OCI-LY1 (cell line): ENCODE data around the gene MYZAP.

ENCODE experiments used
- H2AFZ ChIP-seq: fragments of 200-600 bp; sonication (generic), shearing (Covaris generic); 2 replicates; pipeline ENCODE4 v1.6.0; 2014; ENCODE audit warnings: antibody characterized with exemption, mild to moderate bottlenecking, low read length
- H3F3A ChIP-seq: fragments of 200-600 bp; sonication (generic), shearing (Covaris generic); 2 replicates; pipeline ENCODE4 v1.6.0; 2014; ENCODE audit warnings: mild to moderate bottlenecking, antibody characterized with exemption, low read length, moderate library complexity; ENCODE audit not compliant: insufficient read depth
- H3K27ac ChIP-seq: fragments of 200-600 bp; sonication (generic); 2 replicates; pipeline ENCODE4 v1.5.1; 2014; ENCODE audit warnings: low read length, mixed run types, mild to moderate bottlenecking, low read depth; ENCODE audit not compliant: poor library complexity, severe bottlenecking
- H3K27me3 ChIP-seq: fragments of 200-600 bp; sonication (generic); 2 replicates; pipeline ENCODE4 v1.6.0; 2014; ENCODE audit warnings: antibody characterized with exemption, mild to moderate bottlenecking, low read length, moderate library complexity; ENCODE audit not compliant: insufficient read depth
- H3K36me3 ChIP-seq: fragments of 200-600 bp; sonication (generic); 2 replicates; pipeline ENCODE4 v1.6.1; 2014; ENCODE audit warnings: mild to moderate bottlenecking, antibody characterized with exemption, low read length, moderate library complexity, mixed read lengths; ENCODE audit not compliant: insufficient read depth
- H3K4me1 ChIP-seq: fragments of 200-600 bp; sonication (generic); 2 replicates; pipeline ENCODE4 v1.5.1; 2014; ENCODE audit warnings: mild to moderate bottlenecking, low read length, moderate library complexity; ENCODE audit not compliant: insufficient read depth, severe bottlenecking
- H3K4me2 ChIP-seq: fragments of 200-600 bp; sonication (generic), shearing (Covaris generic); 2 replicates; pipeline ENCODE4 v1.6.1; 2014; ENCODE audit warnings: low read length
- H3K4me3 ChIP-seq: fragments of 200-600 bp; sonication (generic); 2 replicates; pipeline ENCODE4 v1.5.1; 2014; ENCODE audit warnings: low read length, low read depth, mild to moderate bottlenecking, mixed read lengths; ENCODE audit not compliant: poor library complexity, severe bottlenecking
- H3K79me2 ChIP-seq: fragments of 200-600 bp; shearing (Covaris generic); 2 replicates; pipeline ENCODE4 v1.6.1; 2016; ENCODE audit warnings: mixed run types, low read length, mixed read lengths; ENCODE audit not compliant: insufficient read depth
- H3K9ac ChIP-seq: fragments of 200-600 bp; sonication (generic), shearing (Covaris generic); 2 replicates; pipeline ENCODE4 v1.6.1; 2014; ENCODE audit warnings: mild to moderate bottlenecking, low read length, mixed read lengths
- H3K9me2 ChIP-seq: fragments of 200-600 bp; sonication (generic), shearing (Covaris generic); 2 replicates; pipeline ENCODE4 v1.6.1; 2014; ENCODE audit warnings: low read depth, mild to moderate bottlenecking, low read length, mixed read lengths
- H3K9me3 ChIP-seq: fragments of 200-600 bp; shearing (Covaris generic); 2 replicates; pipeline ENCODE4 v1.6.1; 2014; ENCODE audit warnings: low read length, mixed read lengths
- H4K20me1 ChIP-seq: fragments of 200-600 bp; sonication (generic), shearing (Covaris generic); 2 replicates; pipeline ENCODE4 v1.6.0; 2016; ENCODE audit warnings: mild to moderate bottlenecking, low read length; ENCODE audit not compliant: insufficient read depth
- CTCF ChIP-seq: fragments of 200-600 bp; sonication (generic), shearing (Covaris generic); IDR thresholded peaks from 2 replicates; pipeline ENCODE4 v1.5.1; 2017; ENCODE audit warnings: mild to moderate bottlenecking, antibody characterized with exemption, low read length, moderate library complexity, mixed read lengths
- EZH2 ChIP-seq: fragments of 200-600 bp; sonication (generic), shearing (Covaris generic); IDR thresholded peaks from 2 replicates; pipeline ENCODE4 v1.8.0; 2017; ENCODE audit warnings: borderline replicate concordance, mixed run types, mild to moderate bottlenecking, antibody characterized with exemption, low read length, moderate library complexity, mixed read lengths

MYZAP gene

GRCh38 chr15:57570994-57571393 is 20.7 kb upstream of the MYZAP start:
- Histone ChIP-seq H3K9me3 (no peaks in the 10 kb centered on the region), H3K36me3 (no peaks in the 10 kb centered on the region), H4K20me1 (no peaks in the 10 kb centered on the region), H3F3A (no peaks in the 10 kb centered on the region), H3K27ac (no peak overlapping the region), H2AFZ (no peak overlapping the region), H3K9ac (no peak overlapping the region), H3K27me3 (peaks cover 4% of the 10 kb centered on the region; the same call in 1 of the 2 replicates), H3K4me2 (no peak overlapping the region), H3K4me1 (no peaks in the 10 kb centered on the region), H3K9me2 (no peaks in the 10 kb centered on the region), H3K79me2 (no peaks in the 10 kb centered on the region), H3K4me3 (no peak overlapping the region)
- TF ChIP-seq CTCF (no peak), EZH2 (no peak)

GRCh38 chr15:57571725-57572124 is 20.0 kb upstream of the MYZAP start:
- H3K4me2 ChIP-seq: no peak overlapping the region
- no peaks in the 10 kb centered on the region for H4K20me1 ChIP-seq
- no peak for TF ChIP-seq EZH2
- no peak for TF ChIP-seq CTCF
- no peak overlapping the region for H3K4me3 ChIP-seq
- no peaks in the 10 kb centered on the region for H3K9me3 ChIP-seq
- H3F3A ChIP-seq: no peaks in the 10 kb centered on the region
- H3K36me3 ChIP-seq: no peaks in the 10 kb centered on the region
- H3K79me2 ChIP-seq: no peaks in the 10 kb centered on the region
- peaks cover 2% of the 10 kb centered on the region; the same call in 1 of the 2 replicates for H3K27me3 ChIP-seq
- H3K4me1 ChIP-seq: no peaks in the 10 kb centered on the region
- H3K9me2 ChIP-seq: no peaks in the 10 kb centered on the region
- H3K9ac ChIP-seq: no peak overlapping the region
- H3K27ac ChIP-seq: no peak overlapping the region
- H2AFZ ChIP-seq: no peak overlapping the region

- Histone ChIP-seq H3K36me3 (no peaks in the 10 kb centered on the region), H3F3A (no peaks in the 10 kb centered on the region), H3K27me3 (no peaks in the 10 kb centered on the region), H3K27ac (no peak overlapping the region), H3K9me2 (no peaks in the 10 kb centered on the region), H3K4me3 (no peak overlapping the region), H3K4me1 (no peaks in the 10 kb centered on the region), H3K79me2 (no peaks in the 10 kb centered on the region), H2AFZ (no peak overlapping the region), H3K9ac (no peak overlapping the region), H3K9me3 (no peaks in the 10 kb centered on the region), H3K4me2 (no peak overlapping the region), H4K20me1 (no peaks in the 10 kb centered on the region)
- no peak for TF ChIP-seq EZH2
- TF ChIP-seq CTCF: no peak
Measured at GRCh38 chr15:57572468-57572867, 19.2 kb upstream of the MYZAP start.
